ENCODE results near the gene ASCL5. TPM values are rescaled to one million over a fixed set of nuclear protein-coding genes. Genes with fewer than 3 reads are reported as not detected.

The ASCL5 gene
- total RNA-seq, 3 donors from 2014 or later: not detected

DNA sequence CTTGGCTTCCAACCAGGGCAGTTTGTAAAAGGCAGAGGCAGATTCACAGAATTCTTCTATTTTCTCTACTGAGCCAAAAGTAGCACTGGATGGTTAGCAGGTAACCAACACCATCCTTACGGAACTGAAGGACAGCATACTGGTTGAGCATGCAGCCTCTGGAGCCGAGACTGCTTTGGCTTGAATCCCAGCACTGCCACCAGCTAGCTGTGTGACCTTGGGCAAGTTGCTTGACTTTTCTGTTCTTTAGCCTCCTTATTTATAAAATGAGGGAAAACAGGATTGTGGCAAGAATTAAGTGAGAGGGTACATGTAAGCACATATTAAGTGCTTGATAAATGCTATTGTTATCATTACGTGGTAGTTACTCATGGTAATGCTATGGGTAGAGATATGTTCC lies 34.2 kb downstream of the ASCL5 start:
- Histone ChIP-seq H3K27me3 (peaks cover 0 to 4% of the 10 kb centered on the region in 2 donors), H3K4me3 (no peak overlapping the region), H3K36me3 (no peaks in the 10 kb centered on the region), H3K4me1 (no peaks in the 10 kb centered on the region), H3K27ac (no peak overlapping the region), H3K9me3 (no peaks in the 10 kb centered on the region)
- intact Hi-C loops (cut with DNase I; ENCODE audit: low total_unique reads): no loop called here
- TF ChIP-seq POLR2A (IDR thresholded peaks at IDR 0.05) (no peak), POLR2AphosphoS5 (IDR thresholded peaks at IDR 0.05) (no peak), CTCF (IDR thresholded peaks at IDR 0.05) (no peak)
- DNase-seq (ENCODE audit: low spot score in 2 of 2): no peak

DNA sequence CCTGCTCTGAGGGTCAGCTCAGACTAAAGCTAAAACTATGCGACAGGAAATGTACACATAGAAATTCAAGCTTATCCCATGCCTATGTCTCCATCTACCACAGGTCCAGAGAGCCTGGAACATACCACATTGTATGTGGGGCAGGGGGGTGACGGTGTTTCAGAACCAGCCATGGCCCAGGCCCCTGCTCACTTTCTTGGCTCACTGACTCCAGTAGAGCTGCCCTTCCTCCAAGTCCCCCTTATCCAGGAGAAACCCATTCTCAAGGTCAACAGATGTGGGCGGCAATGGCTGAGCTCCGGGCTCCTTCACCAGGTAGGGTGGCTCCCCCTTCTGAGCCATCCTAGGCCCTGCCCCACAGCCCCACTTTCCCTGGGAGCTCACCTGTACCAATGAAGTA lies 35.7 kb downstream of the ASCL5 start:
- H3K9me3 ChIP-seq: no peaks in the 10 kb centered on the region
- DNase-seq (ENCODE audit: low spot score in 2 of 2): no peak
- no peaks in the 10 kb centered on the region for H3K36me3 ChIP-seq
- no peaks in the 10 kb centered on the region for H3K4me1 ChIP-seq
- H3K4me3 ChIP-seq: no peak overlapping the region
- intact Hi-C loops (cut with DNase I; ENCODE audit: low total_unique reads): no loop called here
- H3K27me3 ChIP-seq: peaks cover 0 to 4% of the 10 kb centered on the region in 2 donors
- no peak overlapping the region for H3K27ac ChIP-seq
- TF ChIP-seq POLR2AphosphoS5 (IDR thresholded peaks at IDR 0.05) (no peak), POLR2A (IDR thresholded peaks at IDR 0.05) (no peak), CTCF (IDR thresholded peaks at IDR 0.05) (no peak)

DNA sequence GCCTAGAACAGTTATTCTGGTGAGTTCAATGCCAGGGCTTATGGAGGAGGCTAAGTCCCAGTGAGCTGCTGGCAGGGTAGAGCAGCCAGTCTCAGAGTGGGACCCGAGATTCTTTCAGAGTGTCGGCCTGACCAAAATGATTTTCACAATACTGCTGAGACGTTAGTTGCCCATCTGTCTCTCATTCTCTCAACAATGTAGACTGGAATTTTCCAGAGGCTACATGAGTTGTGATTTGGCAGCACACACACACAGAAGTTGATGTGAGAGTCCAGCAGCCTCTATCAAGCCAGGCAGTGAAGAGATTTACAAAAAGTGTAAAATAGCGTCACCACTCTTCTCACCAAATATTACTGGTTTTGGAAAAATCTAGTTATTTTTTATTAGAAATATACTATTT lies 36.4 kb downstream of the ASCL5 start:
- H3K4me1 ChIP-seq: no peaks in the 10 kb centered on the region
- H3K9me3 ChIP-seq: no peaks in the 10 kb centered on the region
- H3K4me3 ChIP-seq: no peak overlapping the region
- intact Hi-C loops (cut with DNase I; ENCODE audit: low total_unique reads): no loop called here
- TF ChIP-seq POLR2AphosphoS5 (IDR thresholded peaks at IDR 0.05) (no peak), POLR2A (IDR thresholded peaks at IDR 0.05) (no peak), CTCF (IDR thresholded peaks at IDR 0.05) (no peak)
- peaks cover 0 to 4% of the 10 kb centered on the region in 2 donors for H3K27me3 ChIP-seq
- H3K27ac ChIP-seq: no peak overlapping the region
- no peaks in the 10 kb centered on the region for H3K36me3 ChIP-seq
- no peak for DNase-seq (ENCODE audit: low spot score in 2 of 2)

GRCh38 chr1:201089596-201089995 lies 37.4 kb downstream of the ASCL5 start:
- H3K36me3 ChIP-seq: no peaks in the 10 kb centered on the region
- peaks cover 0 to 4% of the 10 kb centered on the region in 2 donors for H3K27me3 ChIP-seq
- H3K4me3 ChIP-seq: no peak overlapping the region
- intact Hi-C loops (cut with DNase I; ENCODE audit: low total_unique reads): no loop called here
- no peak overlapping the region for H3K27ac ChIP-seq
- no peaks in the 10 kb centered on the region for H3K9me3 ChIP-seq
- TF ChIP-seq POLR2A (IDR thresholded peaks at IDR 0.05): no peak
- no peak for TF ChIP-seq POLR2AphosphoS5 (IDR thresholded peaks at IDR 0.05)
- TF ChIP-seq CTCF (IDR thresholded peaks at IDR 0.05): no peak
- DNase-seq (ENCODE audit: low spot score in 2 of 2): no peak
- no peaks in the 10 kb centered on the region for H3K4me1 ChIP-seq

DNA sequence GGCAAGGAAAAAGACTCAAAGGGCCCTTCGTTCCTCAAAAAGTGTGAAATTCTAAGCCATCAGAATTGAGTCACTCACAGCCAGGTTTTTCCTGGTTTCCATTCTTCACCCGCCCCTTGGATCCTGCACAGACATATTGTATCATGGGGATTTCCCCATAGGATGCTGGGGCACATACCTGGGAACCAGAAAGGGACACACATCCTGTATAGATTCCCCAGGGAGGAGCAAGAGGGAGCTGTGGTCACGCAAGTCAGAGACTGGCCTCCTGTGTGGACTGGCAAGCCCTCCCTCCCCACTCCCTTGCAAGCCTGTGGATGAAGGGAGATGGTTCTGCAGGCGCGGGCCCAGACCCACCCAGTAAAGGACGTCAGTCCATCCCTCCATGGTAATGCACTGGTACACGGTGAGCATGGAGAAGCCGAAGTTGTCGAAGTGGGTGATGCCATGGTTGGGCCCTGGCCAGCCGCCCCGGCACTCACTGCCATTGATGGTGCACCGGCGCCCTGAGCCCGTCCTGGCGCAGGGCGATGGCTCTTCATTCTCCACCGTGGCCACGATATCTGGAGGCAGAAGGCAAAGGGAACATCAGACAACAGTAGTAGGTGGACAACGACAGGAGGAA lies 38.0 kb downstream of the ASCL5 start:
- Histone ChIP-seq H3K27me3 (peaks cover 0 to 4% of the 10 kb centered on the region in 2 donors), H3K4me3 (no peak overlapping the region), H3K9me3 (no peaks in the 10 kb centered on the region), H3K36me3 (no peaks in the 10 kb centered on the region), H3K27ac (no peak overlapping the region), H3K4me1 (no peaks in the 10 kb centered on the region)
- TF ChIP-seq POLR2AphosphoS5 (IDR thresholded peaks at IDR 0.05) (no peak), CTCF (IDR thresholded peaks at IDR 0.05) (no peak)
- DNase-seq (ENCODE audit: low spot score in 2 of 2): no peak
- intact Hi-C loops (cut with DNase I; ENCODE audit: low total_unique reads): no loop called here

Measured in breast epithelium (tissue), 4 donors.